Effector CD8-positive, alpha-beta T cell (primary cell): ENCODE measurements around the gene DES.
A peak's percentile ranks its signal among the peaks of the same experiment; 100 is the strongest.

ENCODE experiments used
- DNase-seq: peaks from one replicate; lab custom pipeline; 2025; lab: John Stamatoyannopoulos, UW

DES gene

GRCh38 chr2:219472629-219473187 is 54.5 kb downstream of the DES start:
- DNase-seq, result no peak

GRCh38 chr2:219473511-219473910 is 55.3 kb downstream of the DES start:
- no peak for DNase-seq

GRCh38 chr2:219474285-219475060 is 56.3 kb downstream of the DES start:
- no peak for DNase-seq

- DNase-seq, result no peak
These were observed 57.1 kb downstream of the DES start for GRCh38 chr2:219475278-219475677.

GRCh38 chr2:219475697-219476651 is 57.8 kb downstream of the DES start:
- DNase-seq, result peak; percentile 34
